OCI-LY1 (cell line): Measurements from ENCODE around the gene COPS7A.

Source experiments
- EZH2 ChIP-seq: fragments of 200-600 bp; sonication (generic), shearing (Covaris generic); IDR thresholded peaks from 2 replicates; pipeline ENCODE4 v1.8.0; 2017; ENCODE audit warnings: borderline replicate concordance, mixed run types, mild to moderate bottlenecking, antibody characterized with exemption, low read length, moderate library complexity, mixed read lengths
- TF ChIP-seq, protein P1 (sequence below): fragments of 200-600 bp; sonication (generic), shearing (Covaris generic); IDR thresholded peaks from 2 replicates; pipeline ENCODE4 v1.5.1; 2017; ENCODE audit warnings: mild to moderate bottlenecking, antibody characterized with exemption, low read length, moderate library complexity, mixed read lengths

DNA sequence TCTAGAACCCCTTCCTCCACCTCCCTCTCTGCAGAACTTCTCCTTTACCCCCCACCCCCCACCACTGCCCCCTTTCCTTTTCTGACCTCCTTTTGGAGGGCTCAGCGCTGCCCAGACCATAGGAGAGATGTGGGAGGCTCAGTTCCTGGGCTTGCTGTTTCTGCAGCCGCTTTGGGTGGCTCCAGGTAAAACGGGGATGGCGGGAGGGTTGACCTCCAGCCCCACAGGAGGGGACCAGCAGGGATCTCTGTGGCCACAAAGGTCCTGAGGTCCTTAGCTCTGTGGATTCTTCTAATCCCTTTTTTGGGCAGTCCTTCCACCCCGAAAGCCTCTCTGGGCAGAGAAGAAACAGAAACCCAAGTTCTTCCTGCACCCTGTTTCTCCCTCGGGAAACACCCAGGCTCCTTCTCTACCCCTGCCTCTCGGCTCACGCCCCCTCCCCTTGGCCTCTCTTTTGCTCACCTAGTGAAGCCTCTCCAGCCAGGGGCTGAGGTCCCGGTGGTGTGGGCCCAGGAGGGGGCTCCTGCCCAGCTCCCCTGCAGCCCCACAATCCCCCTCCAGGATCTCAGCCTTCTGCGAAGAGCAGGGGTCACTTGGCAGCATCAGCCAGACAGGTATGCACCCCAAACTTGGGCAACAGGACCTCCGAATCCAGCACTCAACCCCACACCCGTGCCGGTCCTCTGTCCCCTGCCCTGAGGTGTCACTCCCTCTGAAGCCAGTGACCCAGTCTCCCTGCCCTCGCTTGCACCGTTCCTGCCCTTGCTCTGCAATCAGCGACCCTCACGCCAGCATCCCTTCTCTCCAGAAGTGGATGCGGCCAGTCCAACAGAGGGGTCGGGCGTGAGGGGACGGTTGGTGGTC lies 49.1 kb downstream of the COPS7A start:
- TF ChIP-seq, protein P1, sequence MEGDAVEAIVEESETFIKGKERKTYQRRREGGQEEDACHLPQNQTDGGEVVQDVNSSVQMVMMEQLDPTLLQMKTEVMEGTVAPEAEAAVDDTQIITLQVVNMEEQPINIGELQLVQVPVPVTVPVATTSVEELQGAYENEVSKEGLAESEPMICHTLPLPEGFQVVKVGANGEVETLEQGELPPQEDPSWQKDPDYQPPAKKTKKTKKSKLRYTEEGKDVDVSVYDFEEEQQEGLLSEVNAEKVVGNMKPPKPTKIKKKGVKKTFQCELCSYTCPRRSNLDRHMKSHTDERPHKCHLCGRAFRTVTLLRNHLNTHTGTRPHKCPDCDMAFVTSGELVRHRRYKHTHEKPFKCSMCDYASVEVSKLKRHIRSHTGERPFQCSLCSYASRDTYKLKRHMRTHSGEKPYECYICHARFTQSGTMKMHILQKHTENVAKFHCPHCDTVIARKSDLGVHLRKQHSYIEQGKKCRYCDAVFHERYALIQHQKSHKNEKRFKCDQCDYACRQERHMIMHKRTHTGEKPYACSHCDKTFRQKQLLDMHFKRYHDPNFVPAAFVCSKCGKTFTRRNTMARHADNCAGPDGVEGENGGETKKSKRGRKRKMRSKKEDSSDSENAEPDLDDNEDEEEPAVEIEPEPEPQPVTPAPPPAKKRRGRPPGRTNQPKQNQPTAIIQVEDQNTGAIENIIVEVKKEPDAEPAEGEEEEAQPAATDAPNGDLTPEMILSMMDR = no peak
- TF ChIP-seq EZH2 = no peak
